ENCODE results near the gene DDX6.
"Not testable (repeated sequence)": the region's sequence is repeated elsewhere in the genome, so short reads cannot be mapped to it uniquely, and the experiment has no call there.

Gene DDX6

GRCh38 chr11:118771547-118772288, 19.2 kb downstream of the DDX6 start:
- POLR2A ChIA-PET: interaction anchor here (0.6 kb wide), 1 partner anchor 216 kb away, joined by 8 read pairs; no protein-coding TSS in a partner anchor
- CTCF ChIA-PET: no interaction called here
- peaks cover 15 to 81% of the 10 kb centered on the region in 2 experiments; a peak in 2 of 3 replicates for H3K36me3 ChIP-seq (ENCODE audit: control insufficient read depth in 2 of 2, insufficient read depth in 1 of 2, low read length in 2 of 2)

GRCh38 chr11:118768690-118769089, 22.3 kb downstream of the DDX6 start:
- no peak for TF ChIP-seq GLI2 (tag by site-specific recombination; IDR thresholded peaks at IDR 0.05; ENCODE audit: borderline replicate concordance, low read depth)
- Histone ChIP-seq H3K4me3 (ENCODE audit: low read depth, low read length) (no peak overlapping the region), H3K36me3 (ENCODE audit: control insufficient read depth in 2 of 2, insufficient read depth in 1 of 2, low read length in 2 of 2) (peaks cover 16 to 80% of the 10 kb centered on the region in 2 experiments), H3K4me1 (ENCODE audit: control insufficient read depth, insufficient read depth, low read length) (no peaks in the 10 kb centered on the region), H3K9me3 (ENCODE audit: control insufficient read depth, insufficient read depth, low read depth, low read length) (no peaks in the 10 kb centered on the region), H3K27ac (ENCODE audit: extremely low read depth, low read depth, low read length) (no peak overlapping the region)
- ChIA-PET POLR2A (interaction anchor here (0.7 kb wide), 1 partner anchor 320 kb away, joined by 5 read pairs; no protein-coding TSS in a partner anchor), CTCF (interaction anchor here (0.6 to 1.9 kb wide), 3 partner anchors 14 to 424 kb away, joined by 3 to 5 read pairs (median 5); partner anchors contain the start of gene DDX6)

More at GRCh38 chr11:118771547-118772288, 19.2 kb downstream of the DDX6 start:
- no peaks in the 10 kb centered on the region for H3K4me1 ChIP-seq (ENCODE audit: control insufficient read depth, insufficient read depth, low read length)
- TF ChIP-seq ZNF23 (tag by site-specific recombination; IDR thresholded peaks at IDR 0.05; ENCODE audit: borderline replicate concordance): no peak
- TF ChIP-seq ZNF544 (tag by site-specific recombination; IDR thresholded peaks at IDR 0.05): no peak
- no peak for TF ChIP-seq ELK4 (IDR thresholded peaks at IDR 0.05; ENCODE audit: borderline replicate concordance, low read depth, low read length)
- H3K9me3 ChIP-seq (ENCODE audit: control insufficient read depth, insufficient read depth, low read depth, low read length): no peaks in the 10 kb centered on the region
- H3K4me3 ChIP-seq (ENCODE audit: low read depth, low read length): no peak overlapping the region
- H3K27ac ChIP-seq (ENCODE audit: extremely low read depth, low read depth, low read length): no peak overlapping the region

- Histone ChIP-seq H3K4me1 (ENCODE audit: control insufficient read depth, insufficient read depth, low read length) (no peaks in the 10 kb centered on the region), H3K36me3 (ENCODE audit: control insufficient read depth in 2 of 2, insufficient read depth in 1 of 2, low read length in 2 of 2) (peaks cover 28 to 84% of the 10 kb centered on the region in 2 experiments), H3K9me3 (ENCODE audit: control insufficient read depth, insufficient read depth, low read depth, low read length) (no peaks in the 10 kb centered on the region), H3K4me3 (ENCODE audit: low read depth, low read length) (no peak overlapping the region), H3K27ac (ENCODE audit: extremely low read depth, low read depth, low read length) (no peak overlapping the region)
- CTCF ChIA-PET: interaction anchor here (1.3 kb wide), 1 partner anchor 76 kb away, joined by 7 read pairs; no protein-coding TSS in a partner anchor
- TF ChIP-seq ZNF24 (tag by site-specific recombination; IDR thresholded peaks at IDR 0.05) (no peak), ZNF121 (tag by site-specific recombination; IDR thresholded peaks at IDR 0.05) (peak; percentile 31; the same call in 1 of the 2 replicates)
- POLR2A ChIA-PET: no interaction called here
These were observed 24.9 kb downstream of the DDX6 start for GRCh38 chr11:118766035-118766434.

GRCh38 chr11:118765095-118765691, 25.8 kb downstream of the DDX6 start:
- H3K27ac ChIP-seq (ENCODE audit: extremely low read depth, low read depth, low read length); H3K4me1 ChIP-seq (ENCODE audit: control insufficient read depth, insufficient read depth, low read length); H3K9me3 ChIP-seq (ENCODE audit: control insufficient read depth, insufficient read depth, low read depth, low read length); H3K4me3 ChIP-seq (ENCODE audit: low read depth, low read length); POLR2A ChIA-PET: not testable (repeated sequence)
- H3K36me3 ChIP-seq (ENCODE audit: control insufficient read depth in 2 of 2, insufficient read depth in 1 of 2, low read length in 2 of 2): peaks cover 32 to 83% of the 10 kb centered on the region in 2 experiments
- CTCF ChIA-PET: interaction anchor here (0.6 to 0.7 kb wide), 2 partner anchors 24 to 28 kb away, joined by 3 read pairs; no protein-coding TSS in a partner anchor

- H3K4me1 ChIP-seq (ENCODE audit: control insufficient read depth, insufficient read depth, low read length): no peaks in the 10 kb centered on the region
- no peaks in the 10 kb centered on the region for H3K9me3 ChIP-seq (ENCODE audit: control insufficient read depth, insufficient read depth, low read depth, low read length)
- H3K4me3 ChIP-seq (ENCODE audit: low read depth, low read length): no peak overlapping the region
- no peak for TF ChIP-seq ZNF211 (tag by site-specific recombination; IDR thresholded peaks at IDR 0.05; ENCODE audit: low read depth)
- TF ChIP-seq ZNF639 (tag by site-specific recombination; IDR thresholded peaks at IDR 0.05): no peak
- TF ChIP-seq ZNF664 (tag by site-specific recombination; IDR thresholded peaks at IDR 0.05): no peak
- no peak for TF ChIP-seq ZNF157 (tag by site-specific recombination; IDR thresholded peaks at IDR 0.05)
- no peak for TF ChIP-seq ZNF23 (tag by site-specific recombination; IDR thresholded peaks at IDR 0.05; ENCODE audit: borderline replicate concordance)
- no peak for TF ChIP-seq ZNF670 (tag by site-specific recombination; IDR thresholded peaks at IDR 0.05; ENCODE audit: low read depth)
- TF ChIP-seq ZNF473 (tag by site-specific recombination; IDR thresholded peaks at IDR 0.05): no peak
- no peak for TF ChIP-seq ZNF501 (tag by site-specific recombination; IDR thresholded peaks at IDR 0.05)
- TF ChIP-seq SCRT2 (tag by site-specific recombination; IDR thresholded peaks at IDR 0.05): no peak
- no peak for TF ChIP-seq HOXC10 (CRISPR knock-in tag; IDR thresholded peaks at IDR 0.05)
- TF ChIP-seq KLF10 (tag by site-specific recombination; IDR thresholded peaks at IDR 0.05): no peak
- no peak for TF ChIP-seq ZNF610 (tag by site-specific recombination; IDR thresholded peaks at IDR 0.05; ENCODE audit: borderline replicate concordance)
- no peak for TF ChIP-seq ZNF791 (tag by site-specific recombination; IDR thresholded peaks at IDR 0.05)
- TF ChIP-seq ZSCAN16 (tag by site-specific recombination; IDR thresholded peaks at IDR 0.05): no peak
- peaks cover 43 to 93% of the 10 kb centered on the region in 2 experiments for H3K36me3 ChIP-seq (ENCODE audit: control insufficient read depth in 2 of 2, insufficient read depth in 1 of 2, low read length in 2 of 2)
- ChIA-PET POLR2A (no interaction called here), CTCF (interaction anchor here (1.2 kb wide), 1 partner anchor 73 kb away, joined by 5 read pairs; no protein-coding TSS in a partner anchor)
- no peak overlapping the region for H3K27ac ChIP-seq (ENCODE audit: extremely low read depth, low read depth, low read length)
These were observed 27.9 kb downstream of the DDX6 start for GRCh38 chr11:118763041-118763440.

All from HEK293 (cell line).